Hepatocyte (in vitro differentiated cells): ENCODE measurements around the gene KRAS. TPM values are rescaled to one million over a fixed set of nuclear protein-coding genes. Genes with fewer than 3 reads are reported as not detected.
A peak's percentile ranks its signal among the peaks of the same experiment; 100 is the strongest.

Source experiments
- DNase-seq: peaks from one replicate; pipeline ENCODE4 v3.0.0-alpha.2; 2016; ENCODE audit warnings: low spot score
- H2AFZ ChIP-seq: fragments of 200-600 bp; sonication (generic); 2 replicates; pipeline ENCODE4 v1.6.0; 2016; ENCODE audit warnings: antibody characterized with exemption, mild to moderate bottlenecking
- H3K27ac ChIP-seq: fragments of 200-600 bp; sonication (generic); 2 replicates; pipeline ENCODE4 v1.5.1; 2016; ENCODE audit warnings: mild to moderate bottlenecking
- H3K27me3 ChIP-seq: fragments of 200-600 bp; sonication (generic); 2 replicates; pipeline ENCODE4 v1.6.1; 2016
- H3K36me3 ChIP-seq: fragments of 200-600 bp; sonication (generic); replicated peaks from 2 replicates; pipeline ENCODE4 v1.5.1; 2016; ENCODE audit warnings: low read depth; ENCODE audit not compliant: insufficient read depth
- H3K4me1 ChIP-seq: fragments of 200-600 bp; sonication (generic); 2 replicates; pipeline ENCODE4 v1.5.1; 2016; ENCODE audit warnings: mild to moderate bottlenecking, moderate library complexity; ENCODE audit not compliant: insufficient read depth
- H3K4me2 ChIP-seq: fragments of 200-600 bp; sonication (generic); 2 replicates; pipeline ENCODE4 v1.6.0; 2016
- H3K4me3 ChIP-seq: fragments of 200-600 bp; sonication (generic); 2 replicates; pipeline ENCODE4 v1.5.1; 2016; ENCODE audit warnings: mild to moderate bottlenecking
- H3K79me2 ChIP-seq: fragments of 200-600 bp; sonication (generic); 2 replicates; pipeline ENCODE4 v1.6.0; 2017; ENCODE audit warnings: mild to moderate bottlenecking
- H3K9me2 ChIP-seq: fragments of 200-600 bp; sonication (generic); replicated peaks from 2 replicates; pipeline ENCODE4 v1.6.0; 2017; ENCODE audit warnings: mild to moderate bottlenecking; ENCODE audit not compliant: insufficient read depth
- H3K9me3 ChIP-seq: fragments of 200-600 bp; sonication (generic); 2 replicates; pipeline ENCODE4 v1.5.1; 2016; ENCODE audit warnings: low read depth, mild to moderate bottlenecking
- H4K20me1 ChIP-seq: fragments of 200-600 bp; sonication (generic); 2 replicates; pipeline ENCODE4 v1.6.0; 2016; ENCODE audit warnings: mild to moderate bottlenecking; ENCODE audit not compliant: insufficient read depth, poor library complexity, severe bottlenecking
- EZH2 ChIP-seq: fragments of 200-600 bp; sonication (generic); IDR thresholded peaks from 2 replicates; pipeline ENCODE4 v1.6.1; 2016; ENCODE audit warnings: antibody characterized with exemption, mild to moderate bottlenecking, borderline replicate concordance
- EZH2phosphoT487 ChIP-seq: fragments of 200-600 bp; sonication (generic); IDR thresholded peaks from one replicate; pipeline ENCODE4 v1.6.1; 2018; ENCODE audit warnings: antibody characterized with exemption, mild to moderate bottlenecking, low read depth, moderate library complexity; ENCODE audit not compliant: unreplicated experiment, severe bottlenecking
- WGBS: methylation state at CpG from one replicate; pipeline ENCODE4 v1.1.6; 2016; ENCODE audit warnings: low lambda C conversion rate; ENCODE audit errors: missing lambda C conversion rate; 5-methylcytosine and 5-hydroxymethylcytosine counted together
- polyA plus RNA-seq: library from polyadenylated mRNA; unstranded; fragments of >200 nt; fragmentation: Nextera tagmentation; extraction: Ambion mirVana; gene quantifications from 2 replicates; pipeline ENCODE4 v1.2.1, GENCODE V29; 2016
- total RNA-seq: library from RNA; depleted of rRNA; stranded (reverse); fragments of >200 nt; gene quantifications from 2 replicates; pipeline ENCODE4 v1.2.3, GENCODE V29; 2014
- TF ChIP-seq, protein P1 (sequence below): fragments of 200-600 bp; sonication (generic); IDR thresholded peaks from 2 replicates; pipeline ENCODE4 v1.5.1; 2016; ENCODE audit warnings: antibody characterized with exemption, mild to moderate bottlenecking; ENCODE audit not compliant: poor library complexity

The KRAS gene
- total and polyA plus RNA-seq, 2 experiments from 2014 or later = 42.5 to 43.6 TPM

DNA sequence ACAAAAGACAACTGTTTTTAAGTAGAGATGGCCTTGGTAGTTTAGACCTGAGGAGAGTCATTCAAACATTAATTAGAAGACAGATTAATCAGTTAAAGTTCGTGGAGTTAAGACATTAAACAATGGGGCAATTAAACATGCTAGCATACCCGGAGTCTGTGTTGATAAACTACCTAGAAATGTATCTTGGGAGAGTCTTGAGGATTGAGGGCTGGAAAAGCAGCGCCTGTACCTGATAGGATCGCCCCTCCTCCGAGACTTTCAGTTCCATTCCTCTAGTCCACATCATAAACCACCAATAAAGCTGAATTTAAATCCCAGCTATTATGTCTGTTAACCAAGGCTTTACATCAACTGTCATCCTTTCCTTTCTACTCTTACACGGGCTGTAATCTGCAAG lies 1.0 kb upstream of the KRAS start:
- Histone ChIP-seq H3K36me3 (no peaks in the 10 kb centered on the region), H3K79me2 (peaks cover 34% of the 10 kb centered on the region), H3K4me3 (peak overlapping the region; percentile 40), H4K20me1 (peaks cover 5% of the 10 kb centered on the region), H2AFZ (peak overlapping the region; percentile 75), H3K4me1 (peaks cover 35% of the 10 kb centered on the region), H3K9me3 (no peaks in the 10 kb centered on the region), H3K27me3 (no peaks in the 10 kb centered on the region), H3K27ac (peak overlapping the region; percentile 88), H3K9me2 (no peaks in the 10 kb centered on the region), H3K4me2 (peak overlapping the region; percentile 78)
- no peak for DNase-seq
- 27% methylated on average over 6 of the region's 6 CpGs for WGBS
- TF ChIP-seq EZH2phosphoT487 = no peak
- TF ChIP-seq EZH2 = no peak
- TF ChIP-seq, protein P1, sequence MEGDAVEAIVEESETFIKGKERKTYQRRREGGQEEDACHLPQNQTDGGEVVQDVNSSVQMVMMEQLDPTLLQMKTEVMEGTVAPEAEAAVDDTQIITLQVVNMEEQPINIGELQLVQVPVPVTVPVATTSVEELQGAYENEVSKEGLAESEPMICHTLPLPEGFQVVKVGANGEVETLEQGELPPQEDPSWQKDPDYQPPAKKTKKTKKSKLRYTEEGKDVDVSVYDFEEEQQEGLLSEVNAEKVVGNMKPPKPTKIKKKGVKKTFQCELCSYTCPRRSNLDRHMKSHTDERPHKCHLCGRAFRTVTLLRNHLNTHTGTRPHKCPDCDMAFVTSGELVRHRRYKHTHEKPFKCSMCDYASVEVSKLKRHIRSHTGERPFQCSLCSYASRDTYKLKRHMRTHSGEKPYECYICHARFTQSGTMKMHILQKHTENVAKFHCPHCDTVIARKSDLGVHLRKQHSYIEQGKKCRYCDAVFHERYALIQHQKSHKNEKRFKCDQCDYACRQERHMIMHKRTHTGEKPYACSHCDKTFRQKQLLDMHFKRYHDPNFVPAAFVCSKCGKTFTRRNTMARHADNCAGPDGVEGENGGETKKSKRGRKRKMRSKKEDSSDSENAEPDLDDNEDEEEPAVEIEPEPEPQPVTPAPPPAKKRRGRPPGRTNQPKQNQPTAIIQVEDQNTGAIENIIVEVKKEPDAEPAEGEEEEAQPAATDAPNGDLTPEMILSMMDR = no peak

DNA sequence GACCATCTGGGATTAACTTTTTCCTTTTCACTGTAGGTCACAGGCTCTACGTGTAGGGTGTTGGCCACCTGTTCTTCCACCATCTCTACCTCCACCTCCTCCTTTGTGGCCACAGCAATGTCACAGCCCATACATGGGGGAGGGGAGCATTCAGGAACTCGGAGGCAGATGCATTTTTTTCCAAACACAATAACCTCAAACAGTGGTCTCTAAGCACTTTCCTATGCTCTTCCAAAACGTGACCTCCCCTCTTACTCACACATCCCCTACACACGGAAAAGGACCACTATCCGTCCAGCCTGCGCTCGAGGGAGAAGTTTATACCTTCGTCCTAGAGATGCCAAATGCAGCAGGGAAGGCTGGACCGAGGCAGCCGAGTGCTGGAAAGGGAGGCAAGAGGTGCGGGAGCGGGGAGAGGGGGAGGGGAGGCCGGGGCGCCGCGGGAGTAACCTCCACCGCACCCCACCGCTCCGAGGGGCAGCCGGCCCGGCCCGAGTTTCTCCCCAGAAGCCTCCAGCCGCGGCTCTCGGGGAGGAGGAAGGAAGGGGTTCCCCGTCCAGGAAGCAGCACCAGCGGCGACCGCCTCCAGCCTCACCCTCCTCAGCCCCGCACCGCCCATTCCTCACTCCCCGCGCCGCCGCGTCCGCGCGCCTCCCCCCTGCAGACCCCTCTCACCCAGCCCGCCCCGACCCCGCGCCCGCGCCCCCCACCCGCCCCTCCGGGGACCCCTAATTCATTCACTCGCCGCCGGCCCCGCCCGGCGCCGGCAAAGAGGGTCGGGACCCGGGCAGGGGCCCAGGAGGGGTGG lies 594 bp downstream of the KRAS start:
- no peaks in the 10 kb centered on the region for H3K9me2 ChIP-seq
- no peaks in the 10 kb centered on the region for H3K9me3 ChIP-seq
- peak overlapping the region; percentile 97 for H3K27ac ChIP-seq
- no peaks in the 10 kb centered on the region for H3K27me3 ChIP-seq
- H4K20me1 ChIP-seq = peaks cover 5% of the 10 kb centered on the region
- DNase-seq = peak; percentile 68
- no peaks in the 10 kb centered on the region for H3K36me3 ChIP-seq
- peak overlapping the region; percentile 74 for H3K4me2 ChIP-seq
- WGBS = under 1% methylated on average over 10 of the region's 56 CpGs
- H3K79me2 ChIP-seq = peaks cover 50% of the 10 kb centered on the region
- peak overlapping the region; percentile 62 for H2AFZ ChIP-seq
- peak overlapping the region; percentile 79 for H3K4me3 ChIP-seq
- peaks cover 28% of the 10 kb centered on the region for H3K4me1 ChIP-seq
- no peak for TF ChIP-seq EZH2
- TF ChIP-seq EZH2phosphoT487 = no peak
- TF ChIP-seq, protein P1 = no peak

DNA sequence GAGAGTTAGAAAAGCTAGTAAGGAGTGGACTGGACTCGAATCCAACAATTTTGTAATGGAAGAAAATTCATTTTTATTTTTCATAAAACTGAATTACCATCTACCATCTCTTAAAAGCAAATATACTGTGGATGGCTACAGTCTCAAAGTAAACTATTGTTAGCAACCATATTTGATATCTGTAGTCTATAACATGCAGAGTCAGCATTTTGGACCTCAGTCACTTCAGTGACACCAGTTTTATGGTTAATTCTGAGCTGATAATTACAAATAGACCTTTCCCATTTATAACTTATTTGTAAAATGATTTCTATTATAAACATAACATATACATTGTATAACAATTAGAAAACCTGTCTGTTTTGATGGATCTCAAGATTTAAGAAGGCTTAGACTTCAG lies 2.0 kb downstream of the KRAS start:
- Histone ChIP-seq H3K27ac (peak overlapping the region; percentile 97), H3K79me2 (peaks cover 64% of the 10 kb centered on the region)

More for the DNA sequence above, 2.0 kb downstream of the KRAS start:
- peaks cover 5% of the 10 kb centered on the region for H4K20me1 ChIP-seq
- no peaks in the 10 kb centered on the region for H3K27me3 ChIP-seq
- H3K4me1 ChIP-seq = peaks cover 15% of the 10 kb centered on the region
- no peak overlapping the region for H3K4me3 ChIP-seq
- no peaks in the 10 kb centered on the region for H3K9me3 ChIP-seq
- no peak for DNase-seq
- H3K9me2 ChIP-seq = no peaks in the 10 kb centered on the region
- peak overlapping the region; percentile 74 for H3K4me2 ChIP-seq
- TF ChIP-seq EZH2 (no peak), EZH2phosphoT487 (no peak)
- TF ChIP-seq, protein P1 = no peak
- no peaks in the 10 kb centered on the region for H3K36me3 ChIP-seq
- 97% methylated on average over 1 of the region's 1 CpG for WGBS
- no peak overlapping the region for H2AFZ ChIP-seq
